Upper lobe of left lung (tissue), 4 donors: ENCODE measurements around the gene FREM1.

Source experiments
- POLR2AphosphoS5 ChIP-seq, 2 donors: sonication (generic); formaldehyde crosslinking; IDR thresholded peaks; one replicate each; pipeline ENCODE4 v1.5.1; 2017; ENCODE audit warnings: antibody characterized with exemption in 2 of 2
- TF ChIP-seq, protein P1 (sequence below), 6 experiments: fragments of 450-650 bp in 4 of 6; fragments of 200-600 bp in 2 of 6; sonication (generic) in 2 of 6; IDR thresholded peaks; one replicate each; pipeline ENCODE4 v1.5.1; 2016 to 2019; ENCODE audit warnings: antibody characterized with exemption in 6 of 6

DNA sequence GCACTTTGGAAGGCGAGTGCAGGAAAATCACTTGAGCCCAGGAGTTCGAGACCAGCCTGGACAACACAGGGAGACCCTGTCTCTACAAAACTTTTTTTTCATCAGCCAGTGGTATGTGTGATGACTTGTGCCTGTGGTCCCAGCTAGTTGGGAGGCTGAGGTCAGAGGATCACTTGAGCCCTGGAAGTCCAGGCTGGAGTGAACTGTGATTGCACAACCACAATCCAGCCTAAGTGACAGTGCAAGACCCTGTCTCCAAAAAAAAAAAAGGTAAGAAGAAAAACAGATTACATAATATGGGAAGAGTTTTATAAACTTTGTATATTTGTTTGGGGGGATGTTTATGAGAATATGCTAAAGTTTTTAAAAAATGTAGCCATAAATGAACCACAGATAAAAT lies 111.2 kb downstream of the FREM1 start:
- TF ChIP-seq, protein P1, sequence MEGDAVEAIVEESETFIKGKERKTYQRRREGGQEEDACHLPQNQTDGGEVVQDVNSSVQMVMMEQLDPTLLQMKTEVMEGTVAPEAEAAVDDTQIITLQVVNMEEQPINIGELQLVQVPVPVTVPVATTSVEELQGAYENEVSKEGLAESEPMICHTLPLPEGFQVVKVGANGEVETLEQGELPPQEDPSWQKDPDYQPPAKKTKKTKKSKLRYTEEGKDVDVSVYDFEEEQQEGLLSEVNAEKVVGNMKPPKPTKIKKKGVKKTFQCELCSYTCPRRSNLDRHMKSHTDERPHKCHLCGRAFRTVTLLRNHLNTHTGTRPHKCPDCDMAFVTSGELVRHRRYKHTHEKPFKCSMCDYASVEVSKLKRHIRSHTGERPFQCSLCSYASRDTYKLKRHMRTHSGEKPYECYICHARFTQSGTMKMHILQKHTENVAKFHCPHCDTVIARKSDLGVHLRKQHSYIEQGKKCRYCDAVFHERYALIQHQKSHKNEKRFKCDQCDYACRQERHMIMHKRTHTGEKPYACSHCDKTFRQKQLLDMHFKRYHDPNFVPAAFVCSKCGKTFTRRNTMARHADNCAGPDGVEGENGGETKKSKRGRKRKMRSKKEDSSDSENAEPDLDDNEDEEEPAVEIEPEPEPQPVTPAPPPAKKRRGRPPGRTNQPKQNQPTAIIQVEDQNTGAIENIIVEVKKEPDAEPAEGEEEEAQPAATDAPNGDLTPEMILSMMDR (IDR thresholded peaks at IDR 0.05): no peak
- no peak for TF ChIP-seq POLR2AphosphoS5 (IDR thresholded peaks at IDR 0.05)
